Naive thymus-derived CD8-positive, alpha-beta T cell (primary cell): ENCODE data around the gene ZNF700. TPM values are rescaled to one million over a fixed set of nuclear protein-coding genes. Genes with fewer than 3 reads are reported as not detected.
"Not testable (repeated sequence)": the region's sequence is repeated elsewhere in the genome, so short reads cannot be mapped to it uniquely, and the experiment has no call there.

Experiments used
- ATAC-seq, 2 donors: fragments of 150-1000 bp; cut with Tn5 transposase in 1 of 2; sonication (Bioruptor Pico), chemical (Tn5 transposase) in 1 of 2; 1 replicate in 1 of 2; 2 replicates in 1 of 2; pipeline ENCODE4 v1.10.0; 2021; ENCODE audit warnings: mild to moderate bottlenecking in 2 of 2, moderate library complexity in 2 of 2
- POLR2A ChIA-PET: fragments of 350-600 bp; sonication (Branson Sonifier 250); formaldehyde crosslinking; loops from one replicate; lab custom pipeline; 2021; ENCODE audit warnings: antibody characterized with exemption; lab: Charles Lee
- DNase-seq, 10 donors: peaks; one replicate each; pipeline versions ENCODE4 v3.0.0 to v3.0.0-alpha.2; 2020 to 2022
- H3K27ac Mint-ChIP-seq, 10 donors: one replicate each; pipeline ENCODE4 v1.8.0; 2020 to 2022; ENCODE audit warnings: mild to moderate bottlenecking in 10 of 10, mixed read lengths in 10 of 10, moderate library complexity in 4 of 10, inconsistent platforms in 1 of 10
- H3K27me3 Mint-ChIP-seq, 5 donors: one replicate each; pipeline ENCODE4 v1.8.0; 2021 to 2022; ENCODE audit warnings: mixed read lengths in 5 of 5
- H3K36me3 Mint-ChIP-seq, 3 donors: one replicate each; pipeline ENCODE4 v1.8.0; 2020 to 2022; ENCODE audit warnings: mixed read lengths in 3 of 3, mild to moderate bottlenecking in 2 of 3, inconsistent platforms in 1 of 3
- H3K4me1 Mint-ChIP-seq, 4 donors: one replicate each; pipeline ENCODE4 v1.8.0; 2021 to 2022; ENCODE audit warnings: mixed read lengths in 4 of 4
- H3K4me3 Mint-ChIP-seq, 10 donors: one replicate each; pipeline ENCODE4 v1.8.0; 2020 to 2022; ENCODE audit warnings: mild to moderate bottlenecking in 10 of 10, mixed read lengths in 10 of 10, moderate library complexity in 6 of 10, inconsistent platforms in 1 of 10
- H3K9me3 Mint-ChIP-seq, 9 donors: one replicate each; pipeline ENCODE4 v1.8.0; 2020 to 2022; ENCODE audit warnings: mixed read lengths in 9 of 9, mild to moderate bottlenecking in 3 of 9, inconsistent platforms in 1 of 9, moderate library complexity in 1 of 9
- polyA plus RNA-seq, 3 donors: library from polyadenylated mRNA; unstranded; fragments of 300-500 nt; fragmentation: Illumina TruSeq; gene quantifications; one replicate each; pipeline ENCODE4 v1.2.3, GENCODE V29; 2021
- total RNA-seq, 8 experiments: library from RNA in 2 of 8; stranded (reverse) in 2 of 8; gene quantifications; one replicate each; pipeline ENCODE4 v1.2.3 and lab custom pipeline; 2021 to 2026

Gene ZNF700
- total RNA-seq, result 10 to 100 TPM; 22.4 to 24.0 TPM
- 1 to 10 TPM; 1.1 to 2.9 (median 1.2) TPM for polyA plus RNA-seq
- 14.6 to 32.0 (median 18.6) reads per million in 6 experiments for total RNA-seq (lab: John Stamatoyannopoulos, UW)

DNA sequence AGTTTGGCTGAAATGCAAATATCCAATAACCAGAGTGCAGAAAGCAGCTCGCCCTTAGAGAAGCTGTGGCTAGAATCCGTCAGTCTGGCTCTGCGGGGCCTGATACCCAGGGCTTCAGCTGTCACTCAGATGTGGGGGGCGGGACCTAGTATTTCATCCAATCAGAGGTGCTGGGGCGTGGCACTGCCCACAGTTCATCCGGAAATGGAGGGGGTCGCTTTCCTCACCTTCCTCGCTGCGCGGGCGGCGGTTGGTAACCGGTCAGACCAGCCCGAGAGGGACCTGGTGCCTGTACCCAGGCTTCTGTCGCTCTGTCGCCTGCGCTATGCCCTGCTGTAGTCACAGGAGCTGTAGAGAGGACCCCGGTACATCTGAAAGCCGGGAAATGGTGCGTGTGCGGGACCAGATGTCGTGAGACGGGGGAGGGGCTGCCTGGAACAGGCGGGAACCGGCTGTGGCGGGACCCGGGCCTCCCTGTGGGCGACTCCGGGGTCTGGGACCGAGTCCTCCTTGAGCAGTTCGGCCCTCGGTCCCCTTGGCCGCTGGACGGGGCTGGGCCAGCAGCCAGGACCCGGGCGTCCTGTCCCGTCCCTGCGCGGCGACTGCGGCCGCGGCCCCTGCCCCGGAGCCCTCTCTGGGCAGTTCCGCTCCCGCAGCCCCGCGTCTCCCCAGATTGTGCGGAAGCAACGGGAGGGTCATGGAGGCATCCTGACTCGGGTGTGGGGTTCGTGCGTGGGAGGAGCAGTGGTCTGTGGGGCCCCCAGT lies at the start of gene ZNF700:
Gene ZNF700 (plus strand): TSS at position 222 of the 765 bp plus-strand sequence. CDS start 104 bp downstream, at position 326.
- peaks cover 28 to 50% (median 44%) of the 10 kb centered on the region in 4 donors for H3K4me1 Mint-ChIP-seq
- H3K27me3 Mint-ChIP-seq, result no peaks in the 10 kb centered on the region
- H3K4me3 Mint-ChIP-seq, result peak within 1 kb of the TSS; percentile 90 to 100 (median 98)
- peak within 1 kb of the TSS; percentile 93 to 99 (median 98) for H3K27ac Mint-ChIP-seq
- no peaks in the 10 kb centered on the region for H3K9me3 Mint-ChIP-seq
- ATAC-seq (peak; percentile 85 to 88), DNase-seq (peak; percentile 78 to 96 (median 90))
- H3K36me3 Mint-ChIP-seq, result peaks cover 0 to 14% (median 9%) of the 10 kb centered on the region in 3 donors
- POLR2A ChIA-PET, result interaction anchor here (0.6 to 4.0 kb wide), 12 partner anchors 19 to 408 kb away, joined by 3 to 102 read pairs (median 7); partner anchors contain the start of genes ZNF136, ZNF20, ZNF491 and ZNF563

- DNase-seq, result peak in 7 of 10 donors; percentile 16 to 26 (median 24)
- H3K4me1 Mint-ChIP-seq, result not testable (repeated sequence)
Measured at GRCh38 chr19:11879687-11880266, 45.1 kb upstream of the ZNF700 start.

DNA sequence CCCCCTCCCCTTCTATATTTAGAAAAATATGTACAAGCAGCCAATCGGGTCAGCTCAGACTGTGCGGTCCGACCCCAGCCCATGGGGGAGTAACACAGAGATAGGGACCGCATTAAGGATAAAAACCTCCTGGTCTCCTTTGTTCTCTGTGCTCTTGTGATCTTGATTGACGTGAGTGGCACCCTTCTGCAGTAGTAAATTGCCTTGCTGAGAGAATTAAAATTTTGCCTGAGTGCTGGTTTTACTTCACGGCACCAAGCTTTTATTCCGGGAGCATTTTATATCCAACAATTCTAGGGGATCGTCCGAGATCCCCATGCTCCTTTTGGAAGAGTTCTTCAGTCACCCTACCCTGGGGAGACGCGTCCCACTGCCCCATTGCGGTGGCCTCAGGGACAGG lies 44.3 kb upstream of the ZNF700 start:
- peaks cover 0 to 2% (median 0%) of the 10 kb centered on the region in 5 donors for H3K27me3 Mint-ChIP-seq
- peaks cover 0 to 5% (median 0%) of the 10 kb centered on the region in 9 donors for H3K9me3 Mint-ChIP-seq
- no peak for DNase-seq
- H3K36me3 Mint-ChIP-seq, result no peaks in the 10 kb centered on the region
- POLR2A ChIA-PET, result interaction anchor here (1.9 kb wide), 1 partner anchor 260 kb away, joined by 5 read pairs; the partner anchor contains the start of gene ZNF20
- peaks cover 0 to 2% (median 1%) of the 10 kb centered on the region in 4 donors for H3K4me1 Mint-ChIP-seq
- ATAC-seq, result no peak
- no peak overlapping the region for H3K27ac Mint-ChIP-seq
- no peak overlapping the region for H3K4me3 Mint-ChIP-seq

More at GRCh38 chr19:11879687-11880266, 45.1 kb upstream of the ZNF700 start:
- not testable (repeated sequence) for H3K4me3 Mint-ChIP-seq, H3K27ac Mint-ChIP-seq, H3K9me3 Mint-ChIP-seq, H3K36me3 Mint-ChIP-seq, H3K27me3 Mint-ChIP-seq
- POLR2A ChIA-PET, result interaction anchor here (0.8 to 1.9 kb wide), 2 partner anchors 109 to 261 kb away, joined by 3 to 5 read pairs; partner anchors contain the start of gene ZNF20
- peak in 1 of 2 donors; percentile 54 for ATAC-seq

DNA sequence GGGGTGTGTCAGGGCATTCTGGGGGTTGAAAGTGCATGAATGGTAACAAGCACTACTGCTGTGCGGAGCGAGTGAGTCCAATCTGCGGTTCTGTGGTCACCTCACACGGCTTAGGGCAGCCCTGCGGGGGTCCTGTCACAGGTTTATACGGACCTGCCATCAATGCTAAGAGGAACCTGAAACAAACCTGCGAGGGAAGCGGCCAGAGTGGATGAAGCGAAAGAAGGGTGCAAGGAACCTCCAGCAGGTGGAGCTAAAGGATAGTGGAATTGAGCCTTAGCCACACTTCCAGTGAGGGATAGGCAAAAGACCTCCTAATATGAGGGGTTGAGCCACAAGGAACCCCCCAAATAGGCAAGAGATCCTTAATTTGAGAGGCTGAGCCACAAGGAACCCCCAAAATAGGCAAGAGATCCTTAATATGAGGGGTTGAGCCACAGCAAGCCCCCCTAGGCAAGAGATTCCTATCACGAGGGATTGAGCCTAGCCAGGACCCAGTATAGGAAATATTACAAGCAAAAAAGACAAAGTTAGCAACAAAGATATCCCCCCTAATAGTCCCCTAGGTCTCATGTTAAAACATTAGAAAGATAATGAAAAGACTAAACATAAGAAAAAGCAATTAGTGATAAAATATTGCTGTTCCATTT lies 43.6 kb upstream of the ZNF700 start:
- H3K27me3 Mint-ChIP-seq, result peaks cover 0 to 2% (median 0%) of the 10 kb centered on the region in 5 donors
- H3K36me3 Mint-ChIP-seq, result no peaks in the 10 kb centered on the region

GRCh38 chr19:11882606-11883005 lies 42.3 kb upstream of the ZNF700 start:
- ATAC-seq (no peak), DNase-seq (no peak)
- POLR2A ChIA-PET, result interaction anchor here (1.1 kb wide), 1 partner anchor 34 kb away, joined by 4 read pairs; the partner anchor contains the start of gene ZNF439
- Mint-ChIP-seq H3K36me3 (no peaks in the 10 kb centered on the region), H3K9me3 (peaks cover 0 to 8% (median 0%) of the 10 kb centered on the region in 9 donors), H3K4me3 (no peak overlapping the region), H3K4me1 (peaks cover 3 to 10% (median 8%) of the 10 kb centered on the region in 4 donors), H3K27me3 (peaks cover 0 to 2% (median 0%) of the 10 kb centered on the region in 5 donors), H3K27ac (no peak overlapping the region)

More for the DNA sequence above, 43.6 kb upstream of the ZNF700 start:
- ATAC-seq, result peak; percentile 79 to 86
- H3K4me3 Mint-ChIP-seq, result no peak overlapping the region
- H3K4me1 Mint-ChIP-seq, result peaks cover 0 to 2% (median 1%) of the 10 kb centered on the region in 4 donors
- H3K9me3 Mint-ChIP-seq, result peaks cover 0 to 5% (median 0%) of the 10 kb centered on the region in 9 donors
- POLR2A ChIA-PET, result interaction anchor here (1.9 kb wide), 1 partner anchor 260 kb away, joined by 5 read pairs; the partner anchor contains the start of gene ZNF20
- H3K27ac Mint-ChIP-seq, result peak overlapping the region in 1 of 10 donors; percentile 15
- peak; percentile 24 to 77 (median 63) for DNase-seq

- H3K4me3 Mint-ChIP-seq, result peak overlapping the region; percentile 91 to 98 (median 94)
- POLR2A ChIA-PET, result interaction anchor here (0.5 to 2.2 kb wide), 5 partner anchors 37 to 725 kb away, joined by 3 to 10 read pairs (median 3); partner anchors contain the start of gene ZNF700
- H3K27ac Mint-ChIP-seq, result peak overlapping the region; percentile 87 to 96 (median 94)
- H3K36me3 Mint-ChIP-seq, result peaks cover 0 to 4% (median 0%) of the 10 kb centered on the region in 3 donors
- peaks cover 0 to 8% (median 0%) of the 10 kb centered on the region in 9 donors for H3K9me3 Mint-ChIP-seq
- DNase-seq, result no peak
- ATAC-seq, result no peak
- H3K4me1 Mint-ChIP-seq, result peaks cover 23 to 42% (median 35%) of the 10 kb centered on the region in 4 donors
- no peaks in the 10 kb centered on the region for H3K27me3 Mint-ChIP-seq
Measured at GRCh38 chr19:11887234-11887610, 37.7 kb upstream of the ZNF700 start.

- POLR2A ChIA-PET, result interaction anchor here (0.5 to 2.2 kb wide), 6 partner anchors 37 to 724 kb away, joined by 3 to 10 read pairs (median 3); partner anchors contain the start of genes ZNF700 and ZNF763
- peak; percentile 50 to 82 (median 64) for DNase-seq
- H3K9me3 Mint-ChIP-seq, result peaks cover 0 to 8% (median 0%) of the 10 kb centered on the region in 9 donors
Measured at GRCh38 chr19:11887611-11888531, 37.0 kb upstream of the ZNF700 start, which contains the start of gene ZNF69. TSS of gene ZNF69 (plus strand) at chr19:11887782. CDS start at chr19:11887924, 142 bp downstream.

DNA sequence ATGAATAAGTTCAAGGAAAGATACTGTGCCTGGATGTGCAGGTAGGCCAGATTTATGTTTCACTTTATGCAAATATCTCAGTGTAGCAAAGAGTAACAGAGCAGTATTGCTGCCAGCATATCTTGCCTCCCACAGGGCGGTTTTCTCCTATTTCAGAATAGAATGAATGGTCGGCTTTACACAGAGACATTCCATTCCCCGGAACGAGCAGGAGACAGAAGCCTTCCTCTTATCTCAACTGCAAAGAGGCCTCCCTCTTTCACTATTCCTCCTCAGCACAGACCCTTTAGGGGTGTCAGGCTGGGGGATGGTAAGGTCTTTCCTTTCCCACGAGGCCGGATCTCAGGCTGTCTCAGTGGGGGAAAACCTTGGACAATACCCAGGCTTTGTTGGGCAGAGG lies 35.0 kb upstream of the ZNF700 start:
- not testable (repeated sequence) for ATAC-seq, H3K27me3 Mint-ChIP-seq, DNase-seq
- Mint-ChIP-seq H3K27ac (peak overlapping the region in 6 of 10 donors; percentile 0 to 87 (median 46)), H3K4me3 (peak overlapping the region in 7 of 10 donors; percentile 4 to 69 (median 37)), H3K9me3 (peaks cover 0 to 11% (median 2%) of the 10 kb centered on the region in 9 donors), H3K36me3 (peaks cover 7 to 22% (median 15%) of the 10 kb centered on the region in 3 donors), H3K4me1 (peaks cover 25 to 43% (median 36%) of the 10 kb centered on the region in 4 donors)
- POLR2A ChIA-PET, result interaction anchor here (1.4 kb wide), 1 partner anchor 270 kb away, joined by 3 read pairs; no protein-coding TSS in a partner anchor

More at GRCh38 chr19:11887611-11888531, 37.0 kb upstream of the ZNF700 start, which contains the start of gene ZNF69:
- ATAC-seq, result peak; percentile 91
- H3K4me3 Mint-ChIP-seq, result peak within 1 kb of the TSS; percentile 91 to 98 (median 94)
- peak within 1 kb of the TSS; percentile 87 to 96 (median 94) for H3K27ac Mint-ChIP-seq
- H3K36me3 Mint-ChIP-seq, result peaks cover 0 to 7% (median 0%) of the 10 kb centered on the region in 3 donors
- no peaks in the 10 kb centered on the region for H3K27me3 Mint-ChIP-seq
- H3K4me1 Mint-ChIP-seq, result peaks cover 23 to 42% (median 36%) of the 10 kb centered on the region in 4 donors

DNA sequence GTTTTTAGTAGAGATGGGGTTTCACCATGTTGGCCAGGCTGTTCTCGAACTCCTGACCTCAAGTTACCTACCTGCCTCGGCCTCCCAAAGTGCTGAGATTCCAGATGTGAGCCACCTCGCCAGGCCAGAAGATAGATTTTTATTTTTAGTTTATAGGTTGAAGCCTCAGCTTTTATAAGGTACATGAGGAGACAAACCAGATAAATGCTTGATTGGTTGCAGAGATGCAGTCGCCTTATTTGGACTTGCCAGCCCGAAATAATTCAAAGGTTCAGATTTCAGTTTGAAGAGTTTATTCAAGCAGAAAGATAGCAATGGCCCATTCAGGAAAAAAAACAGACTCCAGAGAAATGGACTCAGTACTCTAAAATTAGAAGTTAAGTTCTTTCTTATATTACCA lies 34.3 kb upstream of the ZNF700 start:
- POLR2A ChIA-PET, result interaction anchor here (0.7 kb wide), 1 partner anchor 701 kb away, joined by 4 read pairs; no protein-coding TSS in a partner anchor
- no peak overlapping the region for H3K4me3 Mint-ChIP-seq

DNA sequence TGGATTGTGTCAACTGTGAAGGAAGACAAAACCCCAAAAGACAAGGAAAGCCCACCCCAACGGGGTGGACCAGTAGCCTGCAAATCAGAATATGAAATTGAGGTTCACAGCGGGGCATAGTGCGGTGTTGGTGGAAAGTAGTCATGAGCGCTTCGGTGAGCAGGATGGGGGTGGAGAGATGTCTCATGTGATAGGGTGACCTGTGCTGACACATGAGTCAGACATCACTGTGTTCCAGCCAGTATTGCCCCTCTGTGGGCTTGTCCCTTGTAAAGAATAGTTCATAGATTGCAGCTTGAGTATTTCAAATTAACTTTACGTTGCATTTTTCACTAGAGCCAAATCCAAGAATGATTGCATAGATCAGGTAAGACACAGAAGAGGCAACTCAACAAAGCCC lies 30.1 kb upstream of the ZNF700 start:
- Mint-ChIP-seq H3K36me3 (peaks cover 27 to 56% (median 39%) of the 10 kb centered on the region in 3 donors), H3K27me3 (no peaks in the 10 kb centered on the region), H3K27ac (peak overlapping the region in 1 of 10 donors; percentile 83), H3K4me3 (no peak overlapping the region), H3K4me1 (peaks cover 6 to 18% (median 10%) of the 10 kb centered on the region in 4 donors), H3K9me3 (peaks cover 10 to 45% (median 22%) of the 10 kb centered on the region in 9 donors)
- no peak for DNase-seq
- ATAC-seq, result no peak
- POLR2A ChIA-PET, result no interaction called here

More for the DNA sequence above, 34.3 kb upstream of the ZNF700 start:
- Mint-ChIP-seq H3K27ac (no peak overlapping the region), H3K27me3 (no peaks in the 10 kb centered on the region), H3K36me3 (peaks cover 14 to 29% (median 21%) of the 10 kb centered on the region in 3 donors), H3K4me1 (peaks cover 30 to 48% (median 37%) of the 10 kb centered on the region in 4 donors), H3K9me3 (peaks cover 3 to 19% (median 7%) of the 10 kb centered on the region in 9 donors)
- DNase-seq, result no peak
- no peak for ATAC-seq
